Psoas muscle (tissue), 8 donors: Measurements from ENCODE around the gene SPESP1. TPM values are rescaled to one million over a fixed set of nuclear protein-coding genes. Genes with fewer than 3 reads are reported as not detected.

Source experiments
- ATAC-seq, 4 donors: fragments of 200-7000 bp; cut with Tn5 transposase; one replicate each; pipeline ENCODE4 v1.9.1; 2020; ENCODE audit warnings: moderate library complexity in 3 of 4, mild to moderate bottlenecking in 2 of 4
- DNase-seq, 2 donors: peaks; one replicate each; pipeline ENCODE4 v3.0.0-alpha.2; 2020
- H3K27ac ChIP-seq: fragments of 200-600 bp; one replicate; pipeline ENCODE4 v1.8.0; 2022
- H3K27me3 ChIP-seq, 3 donors: fragments of 200-600 bp in 1 of 3; one replicate each; pipeline versions ENCODE4 v1.6.1 to v1.8.0; 2013 to 2022; ENCODE audit warnings: low read length in 2 of 3, mild to moderate bottlenecking in 2 of 3, moderate library complexity in 1 of 3; ENCODE audit not compliant: insufficient read depth in 3 of 3
- H3K36me3 ChIP-seq, 2 donors: fragments of 200-600 bp in 1 of 2; one replicate each; pipeline versions ENCODE4 v1.6.1 to v1.8.0; 2013 to 2022; ENCODE audit warnings: low read depth in 1 of 2, mild to moderate bottlenecking in 1 of 2, moderate library complexity in 1 of 2; ENCODE audit not compliant: insufficient read depth in 1 of 2
- H3K4me1 ChIP-seq: fragments of 200-600 bp; one replicate; pipeline ENCODE4 v1.8.0; 2022
- H3K4me3 ChIP-seq: fragments of 200-600 bp; one replicate; pipeline ENCODE4 v1.8.0; 2022; ENCODE audit warnings: mild to moderate bottlenecking
- H3K9me3 ChIP-seq: fragments of 200-600 bp; one replicate; pipeline ENCODE4 v1.8.0; 2022
- WGBS, 3 donors: extraction: QIAGEN DNeasy Blood & Tissue Kit; methylation state at CpG; one replicate each; pipeline versions ENCODE4 v1.1.6 to v1.1.7; 2013; 5-methylcytosine and 5-hydroxymethylcytosine counted together
- intact Hi-C, 2 donors: fragments of 100-400 bp; cut with DNase I; formaldehyde crosslinking; loops; one replicate each; pipeline versions ENCODE4 v1.11.0 to v1.14.2; 2022
- polyA plus RNA-seq, 3 donors: library from polyadenylated mRNA; stranded (reverse); fragments of 200-250 nt; gene quantifications; one replicate each; pipeline ENCODE4 v1.2.3, GENCODE V29; 2013
- total RNA-seq, 4 donors: library from RNA; stranded (reverse); fragmentation: NEBNext Ultra II Directional in 2 of 4; extraction: Animal tissue kit (Norgen Biotek cat#: 25700) in 2 of 4; gene quantifications; one replicate each; pipeline versions ENCODE4 v1.2.1 to v1.2.4, GENCODE V29; 2021 to 2023
- TF ChIP-seq, protein P1 (sequence below): fragments of 200-600 bp; IDR thresholded peaks from one replicate; pipeline ENCODE4 v1.8.0; 2022; ENCODE audit warnings: antibody characterized with exemption
- donor health status: healthy with polysubstance abuse.
- donor health status: DM: no; HTN: no; CAD: no; lungs with moderate emphysema.
- donor health status: Bipolar disorder and iron deficiency.
- donor health status: healthy.
- donor health status: DM: yes; HTN: yes; CAD: no.
- donor health status: DM: no; HTN: no; CAD: no.
- donor health status: DM: no; HTN: no; CAD: no.
- donor health status: DM: yes; HTN: yes; CAD: no.

Gene SPESP1
- total and polyA plus RNA-seq, 7 donors, result 0.60 to 3.2 (median 2.4) TPM

DNA sequence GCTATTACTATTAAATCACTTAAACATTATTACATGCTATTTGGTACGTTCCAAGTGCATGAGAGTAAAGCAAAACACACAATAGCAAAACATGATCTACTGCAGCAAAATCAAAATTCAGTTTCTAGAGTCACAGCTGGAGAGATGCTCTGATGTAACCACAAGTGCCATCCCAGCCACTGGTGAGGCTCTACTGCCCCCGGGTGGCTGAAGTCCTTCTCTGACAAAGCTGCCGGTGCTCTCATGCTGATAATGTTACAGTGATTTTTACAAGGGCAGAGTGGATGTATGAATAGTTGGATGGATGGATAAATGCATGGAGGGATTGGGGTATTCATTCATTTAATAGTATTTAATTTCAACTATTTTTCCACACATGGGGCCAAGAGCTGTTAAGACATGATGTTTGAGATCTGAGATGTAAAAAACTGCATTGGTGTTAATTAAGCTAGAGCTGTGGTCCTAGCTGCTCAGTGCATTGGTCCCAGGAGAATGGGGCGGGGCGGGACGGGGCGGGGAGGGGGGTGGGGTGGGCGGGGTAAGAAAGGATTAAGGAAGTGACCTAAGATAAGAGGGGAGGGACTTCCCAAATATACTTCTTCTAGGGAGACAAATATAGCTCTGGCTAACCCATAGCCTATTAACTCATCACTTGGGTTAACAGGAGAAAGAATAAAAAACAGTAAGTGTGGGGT, 5.3 kb upstream of the SPESP1 start:
- Histone ChIP-seq H3K4me3 (no peak overlapping the region), H3K27me3 (peaks cover 0 to 22% (median 0%) of the 10 kb centered on the region in 3 donors), H3K27ac (no peak overlapping the region), H3K4me1 (no peaks in the 10 kb centered on the region), H3K36me3 (no peaks in the 10 kb centered on the region), H3K9me3 (no peaks in the 10 kb centered on the region)
- intact Hi-C loops, result loop anchor here (2.0 to 5.0 kb wide), 2 partner anchors 373 to 374 kb away; no protein-coding TSS in a partner anchor
- TF ChIP-seq, protein P1, sequence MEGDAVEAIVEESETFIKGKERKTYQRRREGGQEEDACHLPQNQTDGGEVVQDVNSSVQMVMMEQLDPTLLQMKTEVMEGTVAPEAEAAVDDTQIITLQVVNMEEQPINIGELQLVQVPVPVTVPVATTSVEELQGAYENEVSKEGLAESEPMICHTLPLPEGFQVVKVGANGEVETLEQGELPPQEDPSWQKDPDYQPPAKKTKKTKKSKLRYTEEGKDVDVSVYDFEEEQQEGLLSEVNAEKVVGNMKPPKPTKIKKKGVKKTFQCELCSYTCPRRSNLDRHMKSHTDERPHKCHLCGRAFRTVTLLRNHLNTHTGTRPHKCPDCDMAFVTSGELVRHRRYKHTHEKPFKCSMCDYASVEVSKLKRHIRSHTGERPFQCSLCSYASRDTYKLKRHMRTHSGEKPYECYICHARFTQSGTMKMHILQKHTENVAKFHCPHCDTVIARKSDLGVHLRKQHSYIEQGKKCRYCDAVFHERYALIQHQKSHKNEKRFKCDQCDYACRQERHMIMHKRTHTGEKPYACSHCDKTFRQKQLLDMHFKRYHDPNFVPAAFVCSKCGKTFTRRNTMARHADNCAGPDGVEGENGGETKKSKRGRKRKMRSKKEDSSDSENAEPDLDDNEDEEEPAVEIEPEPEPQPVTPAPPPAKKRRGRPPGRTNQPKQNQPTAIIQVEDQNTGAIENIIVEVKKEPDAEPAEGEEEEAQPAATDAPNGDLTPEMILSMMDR, result peak; percentile 74
- DNase-seq (peak; percentile 72 to 82), ATAC-seq (peak; percentile 54 to 81 (median 74))
- 0 to 1% (median 1%) methylated on average over 7 to 8 of the region's 8 CpGs for WGBS, 3 donors

- ATAC-seq (no peak), DNase-seq (no peak)
- TF ChIP-seq, protein P1, result no peak
- WGBS, 3 donors, result 92 to 94% (median 94%) methylated on average over 6 of the region's 6 CpGs
- intact Hi-C loops, result no loop called here
- no peaks in the 10 kb centered on the region for H3K4me1 ChIP-seq
- H3K36me3 ChIP-seq, result no peaks in the 10 kb centered on the region
- H3K4me3 ChIP-seq, result no peak overlapping the region
- no peak overlapping the region for H3K27ac ChIP-seq
- no peaks in the 10 kb centered on the region for H3K27me3 ChIP-seq
- H3K9me3 ChIP-seq, result no peaks in the 10 kb centered on the region
Observed at GRCh38 chr15:68933001-68933400, 2.7 kb downstream of the SPESP1 start.

DNA sequence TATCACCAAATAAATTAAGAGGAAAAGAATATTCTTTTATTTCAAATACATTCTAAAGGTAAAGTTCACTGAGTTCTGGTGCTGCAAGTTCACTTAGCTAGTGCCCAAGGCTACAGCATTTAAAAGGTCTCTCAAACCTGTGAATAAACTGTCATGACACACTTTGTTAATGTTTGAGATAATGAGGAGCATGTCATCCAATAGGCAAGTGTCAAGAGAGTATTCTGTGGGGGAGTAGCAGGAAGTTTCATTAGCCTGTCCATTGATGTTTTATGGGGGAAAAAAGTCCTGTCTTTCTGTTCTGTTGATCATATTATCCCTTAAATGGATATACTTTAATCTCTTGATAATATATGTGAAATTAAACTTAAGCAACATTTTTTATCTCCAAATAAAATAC, 4.0 kb downstream of the SPESP1 start:
- TF ChIP-seq, protein P1, result no peak
- no peak for ATAC-seq
- DNase-seq, result no peak
- Histone ChIP-seq H3K4me3 (no peak overlapping the region), H3K27me3 (peaks cover 0 to 2% (median 0%) of the 10 kb centered on the region in 3 donors), H3K4me1 (no peaks in the 10 kb centered on the region), H3K36me3 (no peaks in the 10 kb centered on the region), H3K27ac (no peak overlapping the region), H3K9me3 (no peaks in the 10 kb centered on the region)
- intact Hi-C loops, result no loop called here

DNA sequence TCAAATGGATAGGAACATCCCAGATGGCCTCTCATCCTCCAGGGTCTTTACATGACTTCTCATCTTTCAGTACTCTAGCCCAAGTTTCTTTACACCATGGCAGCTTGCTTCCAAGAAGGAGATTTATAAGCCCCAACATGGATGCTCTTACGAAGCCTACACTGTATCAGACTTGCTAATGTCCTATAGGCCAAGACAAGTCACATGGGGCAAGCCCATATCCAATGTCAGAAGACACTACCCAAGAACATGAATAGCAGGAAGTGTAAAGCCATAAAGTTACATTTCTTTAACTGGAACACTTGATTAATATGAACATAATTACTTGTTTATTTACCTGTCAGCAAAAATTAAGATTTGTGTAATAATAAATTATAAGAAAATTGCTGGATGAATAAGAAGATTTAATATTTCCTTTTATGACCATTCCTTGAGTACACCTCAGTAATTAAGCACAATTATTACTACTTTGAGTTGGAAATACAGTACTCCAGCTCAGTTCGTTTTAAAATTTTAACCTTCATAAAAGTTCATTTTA, 5.1 kb downstream of the SPESP1 start:
- Histone ChIP-seq H3K36me3 (no peaks in the 10 kb centered on the region), H3K4me3 (no peak overlapping the region), H3K9me3 (no peaks in the 10 kb centered on the region), H3K27me3 (peaks cover 0 to 2% (median 0%) of the 10 kb centered on the region in 3 donors), H3K4me1 (no peaks in the 10 kb centered on the region), H3K27ac (no peak overlapping the region)
- TF ChIP-seq, protein P1, result no peak
- DNase-seq (no peak), ATAC-seq (no peak)
- 68 to 81% (median 69%) methylated on average over 2 of the region's 2 CpGs for whole genome bisulfite sequencing, 3 donors
- intact Hi-C loops, result no loop called here
